ENCODE measurements around the gene CHODL.

The CHODL gene

DNA sequence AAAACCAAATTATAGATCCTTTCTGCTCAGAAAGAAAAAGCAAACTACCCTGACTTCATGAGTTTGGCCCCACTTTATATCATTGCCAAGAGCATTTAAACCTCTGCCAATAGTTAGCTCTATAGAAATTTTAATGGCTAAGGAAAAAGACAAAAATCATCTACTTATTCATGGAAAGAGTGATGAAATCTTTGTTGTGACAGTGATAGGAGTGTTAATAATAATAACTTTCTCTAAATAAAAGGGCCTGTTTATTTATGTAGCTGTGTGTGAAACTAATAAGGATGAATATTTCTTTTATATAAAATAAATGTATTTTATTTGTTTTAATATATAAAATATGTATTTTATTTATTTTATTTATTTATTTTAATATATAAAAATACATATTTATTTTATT is 6.4 kb downstream of the CHODL start:
- no peaks in the 10 kb centered on the region for H3K4me1 ChIP-seq (ENCODE audit: control insufficient read depth, insufficient read depth, low read length, poor library complexity, severe bottlenecking)
- no peaks in the 10 kb centered on the region for H3K9me3 ChIP-seq (ENCODE audit: control insufficient read depth, low read length)
- H3K4me3 ChIP-seq (ENCODE audit: insufficient read depth, low read depth, low read length, poor library complexity, severe bottlenecking) = no peak overlapping the region
- H3K27ac ChIP-seq (ENCODE audit: insufficient read depth, low read length, poor library complexity, severe bottlenecking) = no peak overlapping the region
- no peaks in the 10 kb centered on the region for H3K36me3 ChIP-seq (ENCODE audit: control insufficient read depth, insufficient read depth, low read length)
- H3K27me3 ChIP-seq (replicated peaks; ENCODE audit: control insufficient read depth, insufficient read depth, low read length, poor library complexity, severe bottlenecking) = no peaks in the 10 kb centered on the region
- DNase-seq = no peak

DNA sequence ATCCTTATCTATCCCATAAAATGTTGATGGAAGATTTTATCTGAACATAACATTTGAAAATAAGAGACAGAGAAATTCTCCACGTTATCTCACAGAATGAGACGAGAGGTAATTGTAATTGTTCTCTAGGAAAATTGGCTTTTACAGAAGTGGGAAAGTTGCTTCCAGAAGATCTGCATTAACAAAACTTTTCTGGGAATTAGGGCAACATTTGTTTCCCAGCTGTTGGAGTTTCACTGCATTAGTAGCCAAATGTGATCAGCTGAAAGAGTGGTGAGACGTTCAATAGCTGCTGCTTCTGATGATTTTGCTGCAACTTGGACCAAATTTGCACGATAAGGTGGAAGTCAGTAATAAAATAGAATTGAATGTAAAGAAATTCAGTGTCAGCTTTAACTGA is 7.6 kb downstream of the CHODL start:
- Histone ChIP-seq H3K4me3 (ENCODE audit: insufficient read depth, low read depth, low read length, poor library complexity, severe bottlenecking) (no peak overlapping the region), H3K9me3 (ENCODE audit: control insufficient read depth, low read length) (no peaks in the 10 kb centered on the region), H3K36me3 (ENCODE audit: control insufficient read depth, insufficient read depth, low read length) (no peaks in the 10 kb centered on the region), H3K27ac (ENCODE audit: insufficient read depth, low read length, poor library complexity, severe bottlenecking) (no peak overlapping the region), H3K27me3 (replicated peaks; ENCODE audit: control insufficient read depth, insufficient read depth, low read length, poor library complexity, severe bottlenecking) (no peaks in the 10 kb centered on the region), H3K4me1 (ENCODE audit: control insufficient read depth, insufficient read depth, low read length, poor library complexity, severe bottlenecking) (no peaks in the 10 kb centered on the region)
- DNase-seq = no peak

DNA sequence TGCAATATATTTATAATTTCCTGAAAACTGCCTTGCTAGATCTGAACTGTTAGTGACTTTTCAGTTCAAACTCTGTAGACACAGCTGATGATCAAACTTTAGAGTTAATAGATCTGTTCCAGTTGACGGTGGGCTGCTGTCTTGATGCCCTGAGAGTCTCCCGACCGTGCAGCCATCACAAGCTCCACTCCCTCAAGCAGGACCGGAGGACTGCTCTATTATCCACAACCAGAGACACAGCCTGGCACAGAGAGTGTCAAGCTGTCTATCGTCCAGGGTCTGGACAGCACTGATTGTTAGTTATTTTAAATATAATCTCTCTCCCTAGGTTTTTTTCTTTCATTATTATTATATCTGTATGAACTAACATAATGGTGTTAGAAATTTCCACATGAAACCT is 8.0 kb downstream of the CHODL start:
- H3K4me1 ChIP-seq (ENCODE audit: control insufficient read depth, insufficient read depth, low read length, poor library complexity, severe bottlenecking) = no peaks in the 10 kb centered on the region
- H3K27me3 ChIP-seq (replicated peaks; ENCODE audit: control insufficient read depth, insufficient read depth, low read length, poor library complexity, severe bottlenecking) = no peaks in the 10 kb centered on the region
- no peaks in the 10 kb centered on the region for H3K36me3 ChIP-seq (ENCODE audit: control insufficient read depth, insufficient read depth, low read length)
- no peaks in the 10 kb centered on the region for H3K9me3 ChIP-seq (ENCODE audit: control insufficient read depth, low read length)
- no peak overlapping the region for H3K4me3 ChIP-seq (ENCODE audit: insufficient read depth, low read depth, low read length, poor library complexity, severe bottlenecking)
- no peak for DNase-seq
- H3K27ac ChIP-seq (ENCODE audit: insufficient read depth, low read length, poor library complexity, severe bottlenecking) = no peak overlapping the region

DNA sequence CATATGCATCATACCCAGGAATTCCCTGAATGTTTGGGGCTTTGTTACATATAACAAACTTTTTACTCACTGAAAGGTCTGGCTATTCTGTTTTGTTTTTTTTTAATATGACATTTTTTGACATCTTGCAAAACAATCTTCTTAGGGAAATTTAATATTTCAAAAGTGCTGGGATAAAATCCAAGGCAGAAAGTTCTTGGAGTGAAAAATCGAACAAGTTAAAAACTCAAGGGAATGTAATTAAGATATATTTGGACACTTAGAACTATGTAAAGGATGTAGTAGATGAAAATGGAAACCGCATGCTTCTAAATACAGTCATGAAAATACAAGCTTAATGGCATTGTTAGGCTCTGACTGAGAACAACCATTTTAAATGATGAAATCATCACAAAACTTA is 8.6 kb downstream of the CHODL start:
- H3K27me3 ChIP-seq (replicated peaks; ENCODE audit: control insufficient read depth, insufficient read depth, low read length, poor library complexity, severe bottlenecking) = no peaks in the 10 kb centered on the region
- no peaks in the 10 kb centered on the region for H3K36me3 ChIP-seq (ENCODE audit: control insufficient read depth, insufficient read depth, low read length)
- no peak for DNase-seq
- no peaks in the 10 kb centered on the region for H3K9me3 ChIP-seq (ENCODE audit: control insufficient read depth, low read length)
- H3K4me1 ChIP-seq (ENCODE audit: control insufficient read depth, insufficient read depth, low read length, poor library complexity, severe bottlenecking) = no peaks in the 10 kb centered on the region
- no peak overlapping the region for H3K27ac ChIP-seq (ENCODE audit: insufficient read depth, low read length, poor library complexity, severe bottlenecking)
- no peak overlapping the region for H3K4me3 ChIP-seq (ENCODE audit: insufficient read depth, low read depth, low read length, poor library complexity, severe bottlenecking)

DNA sequence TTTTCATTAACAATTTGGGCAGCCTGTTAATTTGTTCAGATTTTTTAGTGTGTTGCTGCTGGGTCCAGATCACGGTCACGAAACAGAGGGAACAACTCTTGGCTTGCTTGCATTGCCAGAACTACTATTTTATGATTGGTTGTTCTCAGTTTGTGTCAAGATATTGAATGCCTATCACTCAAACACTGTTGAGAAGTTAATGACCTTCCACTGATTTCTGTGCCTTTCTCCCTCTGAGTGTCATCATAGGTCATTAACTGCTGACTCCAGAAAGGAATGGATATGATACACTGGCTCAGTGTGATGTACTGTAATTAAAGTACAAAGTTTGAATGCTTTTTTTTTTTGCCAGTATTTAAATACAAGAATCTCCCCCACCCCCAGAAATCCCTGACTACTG is 9.2 kb downstream of the CHODL start:
- no peaks in the 10 kb centered on the region for H3K4me1 ChIP-seq (ENCODE audit: control insufficient read depth, insufficient read depth, low read length, poor library complexity, severe bottlenecking)
- no peaks in the 10 kb centered on the region for H3K27me3 ChIP-seq (replicated peaks; ENCODE audit: control insufficient read depth, insufficient read depth, low read length, poor library complexity, severe bottlenecking)
- H3K27ac ChIP-seq (ENCODE audit: insufficient read depth, low read length, poor library complexity, severe bottlenecking) = no peak overlapping the region
- no peak for DNase-seq
- no peak overlapping the region for H3K4me3 ChIP-seq (ENCODE audit: insufficient read depth, low read depth, low read length, poor library complexity, severe bottlenecking)
- H3K9me3 ChIP-seq (ENCODE audit: control insufficient read depth, low read length) = no peaks in the 10 kb centered on the region
- H3K36me3 ChIP-seq (ENCODE audit: control insufficient read depth, insufficient read depth, low read length) = no peaks in the 10 kb centered on the region

DNA sequence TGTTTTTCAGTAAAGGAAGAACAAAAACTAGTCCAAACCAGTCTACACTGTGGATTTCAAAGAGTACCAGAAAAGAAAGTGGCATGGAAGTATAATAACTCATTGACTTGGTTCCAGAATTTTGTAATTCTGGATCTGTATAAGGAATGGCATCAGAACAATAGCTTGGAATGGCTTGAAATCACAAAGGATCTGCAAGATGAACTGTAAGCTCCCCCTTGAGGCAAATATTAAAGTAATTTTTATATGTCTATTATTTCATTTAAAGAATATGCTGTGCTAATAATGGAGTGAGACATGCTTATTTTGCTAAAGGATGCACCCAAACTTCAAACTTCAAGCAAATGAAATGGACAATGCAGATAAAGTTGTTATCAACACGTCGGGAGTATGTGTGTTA is 21.3 kb downstream of the CHODL start:
- no peaks in the 10 kb centered on the region for H3K9me3 ChIP-seq (ENCODE audit: control insufficient read depth, low read length)
- no peaks in the 10 kb centered on the region for H3K36me3 ChIP-seq (ENCODE audit: control insufficient read depth, insufficient read depth, low read length)
- DNase-seq = no peak
- H3K27ac ChIP-seq (ENCODE audit: insufficient read depth, low read length, poor library complexity, severe bottlenecking) = no peak overlapping the region
- H3K4me1 ChIP-seq (ENCODE audit: control insufficient read depth, insufficient read depth, low read length, poor library complexity, severe bottlenecking) = no peaks in the 10 kb centered on the region
- H3K27me3 ChIP-seq (replicated peaks; ENCODE audit: control insufficient read depth, insufficient read depth, low read length, poor library complexity, severe bottlenecking) = no peaks in the 10 kb centered on the region
- no peak overlapping the region for H3K4me3 ChIP-seq (ENCODE audit: insufficient read depth, low read depth, low read length, poor library complexity, severe bottlenecking)

DNA sequence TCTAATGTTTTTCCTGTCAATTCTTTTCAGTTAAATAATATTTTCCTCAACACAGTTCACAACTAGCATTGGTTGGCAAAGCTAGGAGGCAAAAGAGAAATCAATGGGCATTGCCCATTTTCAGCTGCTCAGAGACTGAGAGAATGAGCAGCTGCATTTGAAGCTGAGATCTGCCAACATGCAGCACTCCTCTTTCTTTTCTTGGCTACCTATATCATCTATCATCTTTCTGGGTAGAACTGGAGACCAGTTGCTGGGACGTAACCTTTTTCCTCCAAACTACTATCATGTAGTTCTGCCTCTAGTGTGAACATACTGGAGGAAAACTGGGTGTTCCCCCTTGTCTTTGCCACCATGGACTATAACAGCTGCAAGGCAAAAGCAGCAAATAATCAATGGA is 22.9 kb downstream of the CHODL start:
- Histone ChIP-seq H3K27ac (ENCODE audit: insufficient read depth, low read length, poor library complexity, severe bottlenecking) (no peak overlapping the region), H3K4me3 (ENCODE audit: insufficient read depth, low read depth, low read length, poor library complexity, severe bottlenecking) (no peak overlapping the region), H3K4me1 (ENCODE audit: control insufficient read depth, insufficient read depth, low read length, poor library complexity, severe bottlenecking) (no peaks in the 10 kb centered on the region), H3K36me3 (ENCODE audit: control insufficient read depth, insufficient read depth, low read length) (no peaks in the 10 kb centered on the region), H3K9me3 (ENCODE audit: control insufficient read depth, low read length) (no peaks in the 10 kb centered on the region), H3K27me3 (replicated peaks; ENCODE audit: control insufficient read depth, insufficient read depth, low read length, poor library complexity, severe bottlenecking) (no peaks in the 10 kb centered on the region)
- no peak for DNase-seq

DNA sequence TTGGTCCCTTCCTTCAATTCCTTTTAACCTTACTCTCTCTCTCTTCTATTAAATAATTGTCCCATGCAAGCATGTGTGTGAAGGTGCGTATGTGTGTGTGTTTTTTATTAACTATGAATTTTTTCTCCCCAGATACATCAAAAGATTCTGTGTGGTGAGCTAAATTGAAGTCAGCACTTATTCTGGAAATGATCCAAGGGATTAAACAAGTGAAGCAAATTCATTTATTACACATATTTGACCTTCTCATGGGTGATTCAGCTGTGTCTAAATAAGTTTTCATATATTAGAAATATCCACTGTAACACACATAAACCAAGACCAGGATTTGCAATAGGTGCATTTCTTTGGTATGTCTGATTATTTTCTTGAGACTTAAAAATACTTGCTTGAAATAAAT is 24.3 kb downstream of the CHODL start:
- H3K27me3 ChIP-seq (replicated peaks; ENCODE audit: control insufficient read depth, insufficient read depth, low read length, poor library complexity, severe bottlenecking) = no peaks in the 10 kb centered on the region
- H3K4me3 ChIP-seq (ENCODE audit: insufficient read depth, low read depth, low read length, poor library complexity, severe bottlenecking) = no peak overlapping the region

DNA sequence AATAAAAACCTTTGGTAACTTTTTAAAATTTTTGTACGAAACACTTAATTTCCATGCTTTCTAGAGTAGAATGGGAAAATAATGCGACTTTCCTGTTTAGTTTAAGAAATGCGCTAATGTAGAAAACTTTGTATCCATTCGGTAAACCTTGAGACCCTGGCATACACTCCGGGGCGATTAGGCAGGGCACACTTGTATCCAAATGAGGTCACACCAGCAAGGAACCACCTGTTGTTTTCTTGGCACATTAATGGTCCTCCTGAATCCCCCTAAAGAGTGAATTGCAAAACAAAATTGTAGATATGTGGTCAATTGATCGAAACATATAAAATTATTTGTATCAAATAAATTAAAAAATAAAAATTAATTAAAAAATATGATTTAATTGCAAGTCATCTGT is 25.2 kb downstream of the CHODL start:
- no peak overlapping the region for H3K27ac ChIP-seq (ENCODE audit: insufficient read depth, low read length, poor library complexity, severe bottlenecking)
- DNase-seq = no peak
- H3K4me1 ChIP-seq (ENCODE audit: control insufficient read depth, insufficient read depth, low read length, poor library complexity, severe bottlenecking) = no peaks in the 10 kb centered on the region
- no peaks in the 10 kb centered on the region for H3K36me3 ChIP-seq (ENCODE audit: control insufficient read depth, insufficient read depth, low read length)
- H3K4me3 ChIP-seq (ENCODE audit: insufficient read depth, low read depth, low read length, poor library complexity, severe bottlenecking) = no peak overlapping the region
- no peaks in the 10 kb centered on the region for H3K27me3 ChIP-seq (replicated peaks; ENCODE audit: control insufficient read depth, insufficient read depth, low read length, poor library complexity, severe bottlenecking)
- H3K9me3 ChIP-seq (ENCODE audit: control insufficient read depth, low read length) = no peaks in the 10 kb centered on the region

More for the DNA sequence above, 24.3 kb downstream of the CHODL start:
- H3K36me3 ChIP-seq (ENCODE audit: control insufficient read depth, insufficient read depth, low read length) = no peaks in the 10 kb centered on the region
- H3K9me3 ChIP-seq (ENCODE audit: control insufficient read depth, low read length) = no peaks in the 10 kb centered on the region
- no peak overlapping the region for H3K27ac ChIP-seq (ENCODE audit: insufficient read depth, low read length, poor library complexity, severe bottlenecking)
- H3K4me1 ChIP-seq (ENCODE audit: control insufficient read depth, insufficient read depth, low read length, poor library complexity, severe bottlenecking) = no peaks in the 10 kb centered on the region
- no peak for DNase-seq

DNA sequence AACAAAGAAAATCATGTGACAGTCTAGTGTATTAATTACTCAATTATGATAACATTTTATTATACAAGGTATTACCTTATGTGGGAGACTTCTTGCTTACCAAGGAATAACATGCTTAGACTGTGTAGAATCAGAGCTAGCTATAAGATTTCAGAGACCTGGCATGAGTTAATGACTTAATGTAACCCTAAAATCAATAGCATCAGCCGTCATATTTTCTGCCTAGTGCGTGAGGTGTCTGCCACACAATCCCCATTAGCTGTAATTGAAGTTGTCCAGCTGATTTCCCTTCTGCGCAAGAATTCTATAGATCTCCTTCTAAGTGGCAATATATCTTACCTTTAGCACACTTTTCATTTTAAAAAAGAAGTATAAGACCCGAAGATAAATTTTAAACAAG is 28.8 kb downstream of the CHODL start:
- Histone ChIP-seq H3K27me3 (replicated peaks; ENCODE audit: control insufficient read depth, insufficient read depth, low read length, poor library complexity, severe bottlenecking) (no peaks in the 10 kb centered on the region), H3K4me1 (ENCODE audit: control insufficient read depth, insufficient read depth, low read length, poor library complexity, severe bottlenecking) (no peaks in the 10 kb centered on the region), H3K27ac (ENCODE audit: insufficient read depth, low read length, poor library complexity, severe bottlenecking) (no peak overlapping the region), H3K4me3 (ENCODE audit: insufficient read depth, low read depth, low read length, poor library complexity, severe bottlenecking) (no peak overlapping the region), H3K36me3 (ENCODE audit: control insufficient read depth, insufficient read depth, low read length) (no peaks in the 10 kb centered on the region), H3K9me3 (ENCODE audit: control insufficient read depth, low read length) (no peaks in the 10 kb centered on the region)
- no peak for DNase-seq

DNA sequence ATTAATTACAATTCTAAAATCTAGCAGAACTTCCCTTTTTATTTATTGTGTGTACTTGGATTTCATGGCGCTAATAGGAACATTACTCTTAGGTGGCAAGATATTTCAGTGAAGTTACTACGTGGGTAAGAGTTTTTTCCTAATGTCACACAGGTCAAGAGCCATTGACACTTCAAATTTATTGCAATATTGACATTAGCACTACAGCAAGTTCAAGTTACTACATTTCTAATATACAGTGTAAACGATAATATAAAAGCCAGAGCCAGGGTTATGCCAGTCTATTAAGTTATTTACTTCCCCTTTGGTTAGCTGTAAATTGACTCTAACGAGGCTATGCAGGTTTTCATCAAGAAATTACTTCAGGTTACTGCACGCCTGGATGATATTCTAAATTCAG is 29.7 kb downstream of the CHODL start:
- no peak for DNase-seq
- no peak overlapping the region for H3K27ac ChIP-seq (ENCODE audit: insufficient read depth, low read length, poor library complexity, severe bottlenecking)
- no peaks in the 10 kb centered on the region for H3K4me1 ChIP-seq (ENCODE audit: control insufficient read depth, insufficient read depth, low read length, poor library complexity, severe bottlenecking)
- no peaks in the 10 kb centered on the region for H3K9me3 ChIP-seq (ENCODE audit: control insufficient read depth, low read length)
- H3K36me3 ChIP-seq (ENCODE audit: control insufficient read depth, insufficient read depth, low read length) = no peaks in the 10 kb centered on the region
- H3K4me3 ChIP-seq (ENCODE audit: insufficient read depth, low read depth, low read length, poor library complexity, severe bottlenecking) = no peak overlapping the region
- H3K27me3 ChIP-seq (replicated peaks; ENCODE audit: control insufficient read depth, insufficient read depth, low read length, poor library complexity, severe bottlenecking) = no peaks in the 10 kb centered on the region
